GM12878 (cell line): ENCODE measurements around the gene WWOX.
A peak's percentile ranks its signal among the peaks of the same experiment; 100 is the strongest.

Experiments used
- ESRRA ChIP-seq: IDR thresholded peaks from 2 replicates; pipeline ENCODE4 v1.6.1; 2012; ENCODE audit warnings: mild to moderate bottlenecking, low read length, improper control_type of control experiment
- EZH2 ChIP-seq: IDR thresholded peaks from 2 replicates; pipeline ENCODE4 v1.6.1; 2012; ENCODE audit warnings: low read depth, mild to moderate bottlenecking, control low read depth, inconsistent platforms, low read length, borderline replicate concordance; ENCODE audit not compliant: control insufficient read depth
- NFYA ChIP-seq: IDR thresholded peaks from 2 replicates; pipeline ENCODE4 v1.6.1; 2011; ENCODE audit warnings: low read depth, mild to moderate bottlenecking, low read length, improper control_type of control experiment, borderline replicate concordance
- POLR2A ChIP-seq: IDR thresholded peaks from 2 replicates; pipeline ENCODE4 v1.6.1; 2011; ENCODE audit warnings: low read depth, mild to moderate bottlenecking, low read length
- TCF12 ChIP-seq: IDR thresholded peaks from 2 replicates; pipeline ENCODE4 v1.6.1; 2011; ENCODE audit warnings: low read depth, mild to moderate bottlenecking, low read length
- TCF3 ChIP-seq: IDR thresholded peaks from 2 replicates; pipeline ENCODE4 v1.6.1; 2012; ENCODE audit warnings: low read depth, mild to moderate bottlenecking, low read length, borderline replicate concordance; ENCODE audit not compliant: insufficient read depth
- TF ChIP-seq, protein P1 (sequence below): fragments of 450-650 bp; formaldehyde crosslinking; IDR thresholded peaks from 2 replicates; pipeline ENCODE4 v1.4.0; 2020; ENCODE audit warnings: mild to moderate bottlenecking, moderate library complexity
- TF ChIP-seq, protein P2 (sequence below): IDR thresholded peaks from 2 replicates; pipeline ENCODE4 v1.6.1; 2011; ENCODE audit warnings: low read depth, mild to moderate bottlenecking, low read length, moderate library complexity, borderline replicate concordance; ENCODE audit errors: extremely low read depth
- TF ChIP-seq, protein P3 (sequence below): fragments of 450-650 bp; IDR thresholded peaks from 2 replicates; pipeline ENCODE4 v1.6.1; 2018; ENCODE audit warnings: borderline replicate concordance, mild to moderate bottlenecking; ENCODE audit not compliant: partially characterized antibody

DNA sequence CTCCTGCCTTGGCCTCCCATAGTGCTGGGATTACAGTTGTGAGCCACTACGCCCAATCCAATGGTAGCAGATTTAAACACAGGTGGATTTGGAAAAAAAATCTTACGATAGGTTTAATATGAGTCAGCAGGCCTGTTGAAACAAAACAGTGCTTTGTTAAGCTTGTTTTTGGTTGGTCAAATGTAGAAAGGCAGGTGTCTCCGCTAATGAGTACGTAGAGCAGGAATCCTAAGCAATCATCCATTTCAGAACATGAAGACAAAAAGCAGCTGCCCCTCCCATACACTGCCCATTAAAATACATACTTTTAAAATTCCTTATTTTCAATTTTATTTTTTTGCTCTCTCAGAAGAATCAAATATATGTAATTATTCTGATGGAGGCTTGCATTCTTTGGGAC lies 1.9 kb upstream of the WWOX start:
- TF ChIP-seq NFYA, result no peak
- TF ChIP-seq, protein P1, sequence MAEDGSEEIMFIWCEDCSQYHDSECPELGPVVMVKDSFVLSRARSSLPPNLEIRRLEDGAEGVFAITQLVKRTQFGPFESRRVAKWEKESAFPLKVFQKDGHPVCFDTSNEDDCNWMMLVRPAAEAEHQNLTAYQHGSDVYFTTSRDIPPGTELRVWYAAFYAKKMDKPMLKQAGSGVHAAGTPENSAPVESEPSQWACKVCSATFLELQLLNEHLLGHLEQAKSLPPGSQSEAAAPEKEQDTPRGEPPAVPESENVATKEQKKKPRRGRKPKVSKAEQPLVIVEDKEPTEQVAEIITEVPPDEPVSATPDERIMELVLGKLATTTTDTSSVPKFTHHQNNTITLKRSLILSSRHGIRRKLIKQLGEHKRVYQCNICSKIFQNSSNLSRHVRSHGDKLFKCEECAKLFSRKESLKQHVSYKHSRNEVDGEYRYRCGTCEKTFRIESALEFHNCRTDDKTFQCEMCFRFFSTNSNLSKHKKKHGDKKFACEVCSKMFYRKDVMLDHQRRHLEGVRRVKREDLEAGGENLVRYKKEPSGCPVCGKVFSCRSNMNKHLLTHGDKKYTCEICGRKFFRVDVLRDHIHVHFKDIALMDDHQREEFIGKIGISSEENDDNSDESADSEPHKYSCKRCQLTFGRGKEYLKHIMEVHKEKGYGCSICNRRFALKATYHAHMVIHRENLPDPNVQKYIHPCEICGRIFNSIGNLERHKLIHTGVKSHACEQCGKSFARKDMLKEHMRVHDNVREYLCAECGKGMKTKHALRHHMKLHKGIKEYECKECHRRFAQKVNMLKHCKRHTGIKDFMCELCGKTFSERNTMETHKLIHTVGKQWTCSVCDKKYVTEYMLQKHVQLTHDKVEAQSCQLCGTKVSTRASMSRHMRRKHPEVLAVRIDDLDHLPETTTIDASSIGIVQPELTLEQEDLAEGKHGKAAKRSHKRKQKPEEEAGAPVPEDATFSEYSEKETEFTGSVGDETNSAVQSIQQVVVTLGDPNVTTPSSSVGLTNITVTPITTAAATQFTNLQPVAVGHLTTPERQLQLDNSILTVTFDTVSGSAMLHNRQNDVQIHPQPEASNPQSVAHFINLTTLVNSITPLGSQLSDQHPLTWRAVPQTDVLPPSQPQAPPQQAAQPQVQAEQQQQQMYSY (CRISPR knock-in tag), result no peak
- no peak for TF ChIP-seq ESRRA
- no peak for TF ChIP-seq EZH2
- TF ChIP-seq, protein P2, sequence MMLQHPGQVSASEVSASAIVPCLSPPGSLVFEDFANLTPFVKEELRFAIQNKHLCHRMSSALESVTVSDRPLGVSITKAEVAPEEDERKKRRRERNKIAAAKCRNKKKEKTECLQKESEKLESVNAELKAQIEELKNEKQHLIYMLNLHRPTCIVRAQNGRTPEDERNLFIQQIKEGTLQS, result no peak
- TF ChIP-seq TCF12, result peak; percentile 47; the same call in 1 of the 2 replicates
- TF ChIP-seq TCF3, result no peak
- TF ChIP-seq, protein P3, sequence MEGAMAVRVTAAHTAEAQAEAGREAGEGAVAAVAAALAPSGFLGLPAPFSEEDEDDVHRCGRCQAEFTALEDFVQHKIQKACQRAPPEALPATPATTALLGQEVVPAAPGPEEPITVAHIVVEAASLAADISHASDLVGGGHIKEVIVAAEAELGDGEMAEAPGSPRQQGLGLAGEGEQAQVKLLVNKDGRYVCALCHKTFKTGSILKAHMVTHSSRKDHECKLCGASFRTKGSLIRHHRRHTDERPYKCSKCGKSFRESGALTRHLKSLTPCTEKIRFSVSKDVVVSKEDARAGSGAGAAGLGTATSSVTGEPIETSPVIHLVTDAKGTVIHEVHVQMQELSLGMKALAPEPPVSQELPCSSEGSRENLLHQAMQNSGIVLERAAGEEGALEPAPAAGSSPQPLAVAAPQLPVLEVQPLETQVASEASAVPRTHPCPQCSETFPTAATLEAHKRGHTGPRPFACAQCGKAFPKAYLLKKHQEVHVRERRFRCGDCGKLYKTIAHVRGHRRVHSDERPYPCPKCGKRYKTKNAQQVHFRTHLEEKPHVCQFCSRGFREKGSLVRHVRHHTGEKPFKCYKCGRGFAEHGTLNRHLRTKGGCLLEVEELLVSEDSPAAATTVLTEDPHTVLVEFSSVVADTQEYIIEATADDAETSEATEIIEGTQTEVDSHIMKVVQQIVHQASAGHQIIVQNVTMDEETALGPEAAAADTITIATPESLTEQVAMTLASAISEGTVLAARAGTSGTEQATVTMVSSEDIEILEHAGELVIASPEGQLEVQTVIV, result no peak
- no peak for TF ChIP-seq POLR2A
